ENCODE results near the gene MCF2L. TPM values are rescaled to one million over a fixed set of nuclear protein-coding genes. Genes with fewer than 3 reads are reported as not detected.

The MCF2L gene
- total and polyA plus RNA-seq, 2 experiments from 2014 or later = 4.8 to 25.6 TPM

DNA sequence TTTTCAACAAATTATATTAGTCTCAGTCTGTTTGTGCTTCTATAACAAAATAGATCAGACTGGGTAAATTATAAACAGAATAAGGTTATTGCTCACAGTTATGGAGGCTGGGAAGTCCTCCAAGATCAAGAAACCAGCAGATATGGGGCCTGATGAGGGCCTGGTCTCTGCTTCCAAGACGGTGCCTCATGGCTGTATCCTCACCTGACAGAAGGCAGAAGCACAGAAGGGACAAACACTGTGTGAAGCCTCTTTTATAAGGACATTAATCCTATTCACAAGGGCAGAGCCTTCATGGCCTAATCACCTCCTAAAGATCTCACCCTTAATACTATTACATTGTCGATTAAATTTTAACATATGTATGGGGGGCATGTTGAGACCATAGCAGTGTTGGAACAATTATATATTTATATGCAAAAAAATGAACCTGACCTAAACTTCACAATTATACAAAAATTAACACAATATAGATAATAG lies 166.3 kb downstream of the MCF2L start (continued):
- TF ChIP-seq ZNF462 (CRISPR knock-in tag; IDR thresholded peaks at IDR 0.05) (no peak), STAT1 (IDR thresholded peaks at IDR 0.05; ENCODE audit: unreplicated experiment) (no peak), EZH2 (IDR thresholded peaks at IDR 0.05; ENCODE audit: low read depth, unreplicated experiment) (no peak), POLR2AphosphoS5 (IDR thresholded peaks at IDR 0.05; ENCODE audit: low read depth) (no peak), ZNF114 (CRISPR knock-in tag; IDR thresholded peaks at IDR 0.05) (no peak), EZH2phosphoT487 (IDR thresholded peaks at IDR 0.05; ENCODE audit: unreplicated experiment) (no peak), ETS1 (IDR thresholded peaks at IDR 0.05) (no peak)

- peaks cover 14% of the 10 kb centered on the region for H3K4me1 Mint-ChIP-seq
- H3K27ac Mint-ChIP-seq = no peak overlapping the region
- Histone ChIP-seq H3K9me2 (ENCODE audit: insufficient read depth) (no peaks in the 10 kb centered on the region), H3K4me3 (no peak overlapping the region), H3F3A (replicated peaks; ENCODE audit: low read depth) (no peaks in the 10 kb centered on the region), H3K27ac (ENCODE audit: low read depth) (no peak overlapping the region), H3K4me2 (no peak overlapping the region), H3K36me3 (ENCODE audit: insufficient read depth) (no peaks in the 10 kb centered on the region), H3K4me1 (ENCODE audit: insufficient read depth) (peaks cover 9% of the 10 kb centered on the region), H4K20me1 (replicated peaks; ENCODE audit: insufficient read depth) (no peaks in the 10 kb centered on the region), H3K79me2 (replicated peaks; ENCODE audit: insufficient read depth) (no peaks in the 10 kb centered on the region), H3K27me3 (ENCODE audit: insufficient read depth) (no peaks in the 10 kb centered on the region), H2AFZ (no peak overlapping the region)
- DNase-seq (ENCODE audit: low spot score) (no peak), ATAC-seq (peak; percentile 83)
- H3K27me3 Mint-ChIP-seq (ENCODE audit: insufficient read depth, low read depth, poor library complexity) = no peaks in the 10 kb centered on the region
- no peak for TF ChIP-seq CTCF (conservative IDR thresholded peaks at IDR 0.05; ENCODE audit: low read depth in 2 of 2)
- no peaks in the 10 kb centered on the region for H3K9me3 Mint-ChIP-seq
- H3K4me3 Mint-ChIP-seq = no peak overlapping the region
- no peaks in the 10 kb centered on the region for H3K36me3 Mint-ChIP-seq (ENCODE audit: low read depth)
These were observed 168.8 kb downstream of the MCF2L start for GRCh38 chr13:113137691-113138298.
